ENCODE measurements around the gene RNLS.
"Not testable (repeated sequence)": the region's sequence is repeated elsewhere in the genome, so short reads cannot be mapped to it uniquely, and the experiment has no call there.

RNLS gene

GRCh38 chr10:88309365-88309764, 273.8 kb downstream of the RNLS start:
- H3K4me3 ChIP-seq (ENCODE audit: low read depth, low read length), result no peak overlapping the region
- no peak for TF ChIP-seq CTCF (IDR thresholded peaks at IDR 0.05; ENCODE audit: low read depth, low read length, missing control alignments)
- no peak for DNase-seq (ENCODE audit: low read depth)

- DNase-seq (ENCODE audit: low read depth); H3K4me3 ChIP-seq (ENCODE audit: low read depth, low read length): not testable (repeated sequence)
Measured at GRCh38 chr10:88308361-88308760, 274.8 kb downstream of the RNLS start.

- no peak for TF ChIP-seq CTCF (IDR thresholded peaks at IDR 0.05; ENCODE audit: low read depth, low read length, missing control alignments)
- H3K4me3 ChIP-seq (ENCODE audit: low read depth, low read length), result no peak overlapping the region
- no peak for DNase-seq (ENCODE audit: low read depth)
Measured at GRCh38 chr10:88299787-88300186, 283.3 kb downstream of the RNLS start.

- DNase-seq (ENCODE audit: low read depth), result no peak
- no peak for TF ChIP-seq CTCF (IDR thresholded peaks at IDR 0.05; ENCODE audit: low read depth, low read length, missing control alignments)
- no peak overlapping the region for H3K4me3 ChIP-seq (ENCODE audit: low read depth, low read length)
Measured at GRCh38 chr10:88297103-88297502, 286.0 kb downstream of the RNLS start.

- no peak for TF ChIP-seq CTCF (IDR thresholded peaks at IDR 0.05; ENCODE audit: low read depth, low read length, missing control alignments)
- H3K4me3 ChIP-seq (ENCODE audit: low read depth, low read length), result no peak overlapping the region
Measured at GRCh38 chr10:88293651-88294230, 289.4 kb downstream of the RNLS start.

GRCh38 chr10:88293073-88293472, 290.0 kb downstream of the RNLS start:
- TF ChIP-seq CTCF (IDR thresholded peaks at IDR 0.05; ENCODE audit: low read depth, low read length, missing control alignments), result no peak
- H3K4me3 ChIP-seq (ENCODE audit: low read depth, low read length), result no peak overlapping the region
- DNase-seq (ENCODE audit: low read depth), result no peak

More at GRCh38 chr10:88293651-88294230, 289.4 kb downstream of the RNLS start:
- no peak for DNase-seq (ENCODE audit: low read depth)

GRCh38 chr10:88292185-88292514, 291.0 kb downstream of the RNLS start:
- no peak overlapping the region for H3K4me3 ChIP-seq (ENCODE audit: low read depth, low read length)
- TF ChIP-seq CTCF (IDR thresholded peaks at IDR 0.05; ENCODE audit: low read depth, low read length, missing control alignments), result no peak
- no peak for DNase-seq (ENCODE audit: low read depth)

Measured in GM12864 (cell line).